ENCODE data around the gene CXCL10.
A peak's percentile ranks its signal among the peaks of the same experiment; 100 is the strongest.
"Not testable (repeated sequence)": the region's sequence is repeated elsewhere in the genome, so short reads cannot be mapped to it uniquely, and the experiment has no call there.

CXCL10 gene

GRCh38 chr4:76043306-76043705 is 20.0 kb upstream of the CXCL10 start:
- H3K27me3 ChIP-seq (ENCODE audit: insufficient read depth, poor library complexity, severe bottlenecking); H3K27ac ChIP-seq (replicated peaks): not testable (repeated sequence)

GRCh38 chr4:76042241-76042998 is 19.1 kb upstream of the CXCL10 start:
- H3K27me3 ChIP-seq (ENCODE audit: insufficient read depth, poor library complexity, severe bottlenecking); H3K4me3 ChIP-seq (replicated peaks; ENCODE audit: insufficient read depth, low read length); H3K27ac ChIP-seq (replicated peaks); DNase-seq (ENCODE audit: low read depth in 1 of 2, low spot score in 1 of 2): not testable (repeated sequence)

More at GRCh38 chr4:76043306-76043705, 20.0 kb upstream of the CXCL10 start:
- not testable (repeated sequence) for DNase-seq (ENCODE audit: low read depth in 1 of 2, low spot score in 1 of 2); H3K4me3 ChIP-seq (replicated peaks; ENCODE audit: insufficient read depth, low read length)

- DNase-seq (ENCODE audit: low read depth in 1 of 2, low spot score in 1 of 2), result no peak
These were observed 13.6 kb upstream of the CXCL10 start for GRCh38 chr4:76036855-76037254.

GRCh38 chr4:76035799-76036380 is 12.6 kb upstream of the CXCL10 start, which contains the start of gene CXCL11:
TSS of gene CXCL11 (minus strand) at chr4:76036070. CDS start at chr4:76035987, 83 bp downstream.
- TF ChIP-seq POLR2AphosphoS5 (IDR thresholded peaks at IDR 0.05; ENCODE audit: low read depth), result no peak
- no peak for TF ChIP-seq REST (IDR thresholded peaks at IDR 0.05; ENCODE audit: insufficient replicate concordance, low read depth)
- TF ChIP-seq SPI1 (IDR thresholded peaks at IDR 0.05; ENCODE audit: borderline replicate concordance, low read depth), result no peak
- Histone ChIP-seq H3K4me3 (replicated peaks; ENCODE audit: insufficient read depth, low read length) (no peak within 1 kb of the TSS), H3K27ac (replicated peaks) (peak within 1 kb of the TSS; percentile 27), H3K27me3 (ENCODE audit: insufficient read depth, poor library complexity, severe bottlenecking) (no peaks in the 10 kb centered on the region)
- no peak for DNase-seq (ENCODE audit: low read depth in 1 of 2, low spot score in 1 of 2)

More at GRCh38 chr4:76036855-76037254, 13.6 kb upstream of the CXCL10 start:
- no peak overlapping the region for H3K27ac ChIP-seq (replicated peaks)
- no peaks in the 10 kb centered on the region for H3K27me3 ChIP-seq (ENCODE audit: insufficient read depth, poor library complexity, severe bottlenecking)
- no peak overlapping the region for H3K4me3 ChIP-seq (replicated peaks; ENCODE audit: insufficient read depth, low read length)
- TF ChIP-seq POLR2AphosphoS5 (IDR thresholded peaks at IDR 0.05; ENCODE audit: low read depth), result no peak

- Histone ChIP-seq H3K4me3 (replicated peaks; ENCODE audit: insufficient read depth, low read length) (no peak overlapping the region), H3K27ac (replicated peaks) (peak overlapping the region; percentile 27; the same call in 1 of the 2 replicates), H3K27me3 (ENCODE audit: insufficient read depth, poor library complexity, severe bottlenecking) (no peaks in the 10 kb centered on the region)
- no peak for TF ChIP-seq GABPA (IDR thresholded peaks at IDR 0.05; ENCODE audit: low read depth)
- TF ChIP-seq CTCF (IDR thresholded peaks at IDR 0.05; ENCODE audit: insufficient read depth, low read length), result no peak
- no peak for TF ChIP-seq REST (IDR thresholded peaks at IDR 0.05; ENCODE audit: insufficient replicate concordance, low read depth)
- DNase-seq (ENCODE audit: low read depth in 1 of 2, low spot score in 1 of 2), result peak; percentile 77 to 84
These were observed 11.8 kb upstream of the CXCL10 start for GRCh38 chr4:76035141-76035540.

GRCh38 chr4:76029300-76029699 is 6.0 kb upstream of the CXCL10 start:
- no peak overlapping the region for H3K27ac ChIP-seq (replicated peaks)
- no peak overlapping the region for H3K4me3 ChIP-seq (replicated peaks; ENCODE audit: insufficient read depth, low read length)
- DNase-seq (ENCODE audit: low read depth in 1 of 2, low spot score in 1 of 2), result peak in 1 of 2 experiments; percentile 23
- TF ChIP-seq CTCF (IDR thresholded peaks at IDR 0.05; ENCODE audit: insufficient read depth, low read length), result no peak
- TF ChIP-seq POLR2AphosphoS5 (IDR thresholded peaks at IDR 0.05; ENCODE audit: low read depth), result no peak
- no peak for TF ChIP-seq REST (IDR thresholded peaks at IDR 0.05; ENCODE audit: insufficient replicate concordance, low read depth)
- TF ChIP-seq GABPA (IDR thresholded peaks at IDR 0.05; ENCODE audit: low read depth), result no peak
- no peak for TF ChIP-seq SPI1 (IDR thresholded peaks at IDR 0.05; ENCODE audit: borderline replicate concordance, low read depth)
- no peaks in the 10 kb centered on the region for H3K27me3 ChIP-seq (ENCODE audit: insufficient read depth, poor library complexity, severe bottlenecking)
